ENCODE results near the gene MOB3B. TPM values are rescaled to one million over a fixed set of nuclear protein-coding genes. Genes with fewer than 3 reads are reported as not detected.
A peak's percentile ranks its signal among the peaks of the same experiment; 100 is the strongest.

The MOB3B gene
- total RNA-seq, 1 experiment from 2014 or later, result 2.6 TPM

DNA sequence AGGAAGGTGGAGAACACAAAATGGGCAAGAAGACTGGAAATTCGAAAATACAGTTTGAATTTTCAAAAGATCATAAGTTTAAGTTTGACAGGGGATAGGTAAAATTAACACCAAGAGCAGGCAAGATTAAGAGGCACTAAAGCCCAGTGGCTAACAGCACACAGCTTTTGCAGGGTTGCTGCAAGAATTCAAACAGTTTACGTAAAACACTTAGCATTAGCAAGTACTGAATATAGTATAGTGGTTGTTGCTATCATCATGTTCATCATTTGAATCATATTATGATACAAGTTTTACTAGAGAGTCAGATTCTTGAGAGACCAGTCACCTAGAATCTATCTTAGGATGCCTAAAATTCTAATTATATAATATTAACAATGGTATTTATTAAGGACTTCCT, 66.8 kb downstream of the MOB3B start:
- no peak overlapping the region for H3K9ac ChIP-seq (ENCODE audit: low read length)
- no peak overlapping the region for H3K4me2 ChIP-seq (ENCODE audit: low read length)
- no peaks in the 10 kb centered on the region for H3K9me2 ChIP-seq (replicated peaks; ENCODE audit: low read length)
- DNase-seq, result peak; percentile 6
- no peak for ATAC-seq
- H2AFZ ChIP-seq (ENCODE audit: low read length), result no peak overlapping the region
- H3K4me3 ChIP-seq (ENCODE audit: low read length), result no peak overlapping the region
- H3F3A ChIP-seq (ENCODE audit: low read length, unreplicated experiment), result no peaks in the 10 kb centered on the region
- BruUV-seq (replicated peaks), result no TSS peak
- ChIA-PET CTCF (no interaction called here), POLR2A (ENCODE audit: unreplicated experiment) (no interaction called here)
- TF ChIP-seq EZH2phosphoT487 (IDR thresholded peaks at IDR 0.05; ENCODE audit: borderline replicate concordance, low read length), result no peak
- no peak for TF ChIP-seq EZH2 (IDR thresholded peaks at IDR 0.05; ENCODE audit: low read length, unreplicated experiment)
- TF ChIP-seq, protein P1, sequence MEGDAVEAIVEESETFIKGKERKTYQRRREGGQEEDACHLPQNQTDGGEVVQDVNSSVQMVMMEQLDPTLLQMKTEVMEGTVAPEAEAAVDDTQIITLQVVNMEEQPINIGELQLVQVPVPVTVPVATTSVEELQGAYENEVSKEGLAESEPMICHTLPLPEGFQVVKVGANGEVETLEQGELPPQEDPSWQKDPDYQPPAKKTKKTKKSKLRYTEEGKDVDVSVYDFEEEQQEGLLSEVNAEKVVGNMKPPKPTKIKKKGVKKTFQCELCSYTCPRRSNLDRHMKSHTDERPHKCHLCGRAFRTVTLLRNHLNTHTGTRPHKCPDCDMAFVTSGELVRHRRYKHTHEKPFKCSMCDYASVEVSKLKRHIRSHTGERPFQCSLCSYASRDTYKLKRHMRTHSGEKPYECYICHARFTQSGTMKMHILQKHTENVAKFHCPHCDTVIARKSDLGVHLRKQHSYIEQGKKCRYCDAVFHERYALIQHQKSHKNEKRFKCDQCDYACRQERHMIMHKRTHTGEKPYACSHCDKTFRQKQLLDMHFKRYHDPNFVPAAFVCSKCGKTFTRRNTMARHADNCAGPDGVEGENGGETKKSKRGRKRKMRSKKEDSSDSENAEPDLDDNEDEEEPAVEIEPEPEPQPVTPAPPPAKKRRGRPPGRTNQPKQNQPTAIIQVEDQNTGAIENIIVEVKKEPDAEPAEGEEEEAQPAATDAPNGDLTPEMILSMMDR (conservative IDR thresholded peaks at IDR 0.05; ENCODE audit: low read depth, low read length), result no peak
- H3K79me2 ChIP-seq (ENCODE audit: low read length), result no peaks in the 10 kb centered on the region
- intact Hi-C loops (cut with micrococcal nuclease), result no loop called here
- H4K20me1 ChIP-seq (ENCODE audit: low read length), result no peaks in the 10 kb centered on the region
- no peaks in the 10 kb centered on the region for H3K27me3 ChIP-seq (ENCODE audit: low read length)
- no peaks in the 10 kb centered on the region for H3K36me3 ChIP-seq (ENCODE audit: low read depth, low read length)
- H3K4me1 ChIP-seq (ENCODE audit: insufficient read depth, low read length), result peaks cover 20% of the 10 kb centered on the region
- no peak overlapping the region for H3K27ac ChIP-seq (ENCODE audit: low read length)
- H3K9me3 ChIP-seq (ENCODE audit: low read length), result no peaks in the 10 kb centered on the region

DNA sequence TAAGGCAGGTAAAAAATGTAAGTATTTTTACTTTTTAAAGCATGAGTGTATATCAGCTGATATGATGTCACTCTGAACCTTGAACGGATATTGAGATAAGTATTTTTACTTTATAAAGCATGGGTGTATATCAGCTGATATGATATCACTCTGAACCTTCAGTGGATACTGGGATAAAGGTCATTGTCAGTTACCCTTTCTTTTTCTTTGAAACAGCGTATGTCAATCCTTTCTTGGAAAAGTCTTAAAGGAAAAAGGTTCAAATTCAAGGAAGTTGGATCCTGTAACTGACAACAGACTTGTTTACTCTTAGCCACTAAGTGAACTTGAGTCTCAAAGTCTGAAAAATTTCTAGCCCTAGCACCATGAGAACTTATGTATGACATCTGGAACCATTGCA, 67.2 kb downstream of the MOB3B start:
- Histone ChIP-seq H3K4me1 (ENCODE audit: insufficient read depth, low read length) (peaks cover 20% of the 10 kb centered on the region), H3K4me2 (ENCODE audit: low read length) (no peak overlapping the region), H2AFZ (ENCODE audit: low read length) (no peak overlapping the region), H3K9me3 (ENCODE audit: low read length) (no peaks in the 10 kb centered on the region), H3K9ac (ENCODE audit: low read length) (no peak overlapping the region), H3K27ac (ENCODE audit: low read length) (no peak overlapping the region), H3K36me3 (ENCODE audit: low read depth, low read length) (no peaks in the 10 kb centered on the region), H4K20me1 (ENCODE audit: low read length) (no peaks in the 10 kb centered on the region), H3K27me3 (ENCODE audit: low read length) (no peaks in the 10 kb centered on the region), H3K79me2 (ENCODE audit: low read length) (no peaks in the 10 kb centered on the region), H3K9me2 (replicated peaks; ENCODE audit: low read length) (no peaks in the 10 kb centered on the region), H3F3A (ENCODE audit: low read length, unreplicated experiment) (no peaks in the 10 kb centered on the region), H3K4me3 (ENCODE audit: low read length) (no peak overlapping the region)
- TF ChIP-seq EZH2 (IDR thresholded peaks at IDR 0.05; ENCODE audit: low read length, unreplicated experiment) (no peak), EZH2phosphoT487 (IDR thresholded peaks at IDR 0.05; ENCODE audit: borderline replicate concordance, low read length) (no peak)
- TF ChIP-seq, protein P1 (conservative IDR thresholded peaks at IDR 0.05; ENCODE audit: low read depth, low read length), result no peak
- DNase-seq (no peak), ATAC-seq (no peak)
- ChIA-PET POLR2A (ENCODE audit: unreplicated experiment) (no interaction called here), CTCF (no interaction called here)
- no TSS peak for BruUV-seq (replicated peaks)
- intact Hi-C loops (cut with micrococcal nuclease), result no loop called here

DNA sequence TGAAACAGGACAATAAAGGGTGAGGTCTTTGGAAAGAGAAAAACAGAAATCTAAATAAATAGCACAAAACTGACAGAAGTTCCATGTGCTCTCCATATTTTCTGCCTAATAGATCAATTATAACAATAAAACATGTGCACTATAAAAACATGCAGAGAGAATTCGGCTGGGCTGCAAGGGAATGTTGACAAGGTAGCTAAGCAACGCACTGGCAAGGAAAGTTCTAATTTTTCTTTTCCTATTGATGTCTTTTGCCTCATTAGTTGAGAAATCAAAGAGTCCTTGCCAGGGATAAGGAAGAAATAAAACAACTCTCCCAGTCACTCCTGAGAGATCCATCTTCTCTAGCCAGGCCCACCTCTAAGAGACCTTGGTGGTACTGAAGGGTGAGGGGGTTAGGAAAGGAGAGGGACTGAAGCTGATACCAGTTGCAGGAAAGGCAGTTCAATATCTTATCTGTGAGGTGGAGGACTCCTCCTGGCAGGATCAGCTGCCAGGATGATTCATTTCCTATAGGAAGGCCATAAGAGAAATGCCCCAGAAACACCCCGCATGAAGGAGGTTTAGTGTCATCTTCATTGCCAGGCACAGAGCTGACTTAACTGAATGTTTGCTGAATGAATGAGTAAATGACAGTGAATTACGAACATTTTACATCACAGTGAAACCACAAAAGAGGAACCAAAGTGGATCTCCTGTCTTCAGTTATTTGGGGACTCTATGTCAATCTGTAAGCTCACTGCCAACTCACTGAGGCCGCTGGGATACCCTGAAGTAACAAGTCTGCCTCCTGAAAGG, 69.2 kb downstream of the MOB3B start:
- DNase-seq (peak; percentile 81), ATAC-seq (peak; percentile 95)
- BruUV-seq (replicated peaks), result no TSS peak
- H4K20me1 ChIP-seq (ENCODE audit: low read length), result no peaks in the 10 kb centered on the region
- H3K9me3 ChIP-seq (ENCODE audit: low read length), result no peaks in the 10 kb centered on the region
- POLR2A ChIA-PET (ENCODE audit: unreplicated experiment), result interaction anchor here (0.7 kb wide), 1 partner anchor 39 kb away, joined by 4 read pairs; no protein-coding TSS in a partner anchor
- no peaks in the 10 kb centered on the region for H3F3A ChIP-seq (ENCODE audit: low read length, unreplicated experiment)
- peak overlapping the region; percentile 51; the same call in 1 of the 2 replicates for H3K9ac ChIP-seq (ENCODE audit: low read length)
- H3K27me3 ChIP-seq (ENCODE audit: low read length), result no peaks in the 10 kb centered on the region
- H3K4me1 ChIP-seq (ENCODE audit: insufficient read depth, low read length), result peaks cover 20% of the 10 kb centered on the region
- no peaks in the 10 kb centered on the region for H3K9me2 ChIP-seq (replicated peaks; ENCODE audit: low read length)
- intact Hi-C loops (cut with micrococcal nuclease), result no loop called here
- H3K27ac ChIP-seq (ENCODE audit: low read length), result peak overlapping the region; percentile 89
- CTCF ChIA-PET, result interaction anchor here (0.7 kb wide), 1 partner anchor 41 kb away, joined by 3 read pairs; no protein-coding TSS in a partner anchor
- no peaks in the 10 kb centered on the region for H3K36me3 ChIP-seq (ENCODE audit: low read depth, low read length)
- H3K4me3 ChIP-seq (ENCODE audit: low read length), result no peak overlapping the region
- no peak overlapping the region for H2AFZ ChIP-seq (ENCODE audit: low read length)
- peak overlapping the region; percentile 40 for H3K4me2 ChIP-seq (ENCODE audit: low read length)
- no peaks in the 10 kb centered on the region for H3K79me2 ChIP-seq (ENCODE audit: low read length)
- no peak for TF ChIP-seq EZH2phosphoT487 (IDR thresholded peaks at IDR 0.05; ENCODE audit: borderline replicate concordance, low read length)
- TF ChIP-seq EZH2 (IDR thresholded peaks at IDR 0.05; ENCODE audit: low read length, unreplicated experiment), result no peak
- TF ChIP-seq, protein P1 (conservative IDR thresholded peaks at IDR 0.05; ENCODE audit: low read depth, low read length), result no peak

Data from PC-3 (cell line).